Endometrial microvascular endothelial cells (primary cell): ENCODE measurements around the gene GRHPR. TPM values are rescaled to one million over a fixed set of nuclear protein-coding genes. Genes with fewer than 3 reads are reported as not detected.
"Not testable (repeated sequence)": the region's sequence is repeated elsewhere in the genome, so short reads cannot be mapped to it uniquely, and the experiment has no call there.

Source experiments
- in situ Hi-C: cut with HindIII; loops from 2 replicates; pipeline ENCODE4 v1.10.0; 2017; ENCODE audit warnings: low sequenced_read_pairs, low pct_unique_long_range_greater_than_20kb; ENCODE audit errors: inconsistent ontology term
- total RNA-seq: library from RNA; depleted of rRNA; stranded (reverse); fragments of >200 nt; gene quantifications from one replicate; pipeline ENCODE4 v1.2.3, GENCODE V29; 2015; ENCODE audit errors: inconsistent ontology term

The GRHPR gene
- total RNA-seq, 1 donor from 2014 or later = 208 TPM

DNA sequence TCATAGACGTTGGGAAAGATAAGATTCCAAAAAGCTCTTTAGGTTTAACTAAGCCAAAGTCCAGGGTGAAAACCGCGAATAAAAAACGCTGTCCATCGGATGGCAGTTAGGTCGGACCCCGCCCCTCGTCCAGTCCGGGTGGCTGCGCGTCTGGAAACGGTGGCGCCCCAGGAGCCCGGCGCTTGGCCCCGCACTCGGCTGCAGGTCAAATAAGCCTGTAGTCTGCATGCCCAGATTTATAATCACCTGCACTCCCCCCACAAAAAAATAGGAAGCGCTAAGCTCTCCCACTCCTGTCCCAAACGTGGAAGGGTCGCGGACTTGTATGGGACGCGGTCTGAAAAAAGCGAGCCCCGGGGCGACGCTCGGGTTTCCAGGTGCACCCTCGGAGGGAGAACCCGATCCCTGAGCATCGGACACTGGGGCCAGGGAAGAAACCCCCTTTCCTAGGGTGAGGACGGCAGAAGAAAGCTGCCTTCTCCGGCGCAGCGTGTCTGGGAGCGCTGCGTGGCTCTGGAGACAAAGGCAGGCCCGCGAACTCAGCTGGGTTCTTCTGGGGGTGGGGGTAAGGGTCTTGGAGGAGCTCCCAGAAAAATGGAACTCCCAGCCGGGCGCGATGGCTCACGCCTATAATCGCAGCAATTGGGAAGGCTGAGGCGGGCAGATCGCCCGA, 43.7 kb downstream of the GRHPR start:
- in situ Hi-C loops = no loop called here

- in situ Hi-C loops = not testable (repeated sequence)
These were observed 45.0 kb downstream of the GRHPR start for GRCh38 chr9:37467530-37467929.

- in situ Hi-C loops = no loop called here
These were observed 46.1 kb downstream of the GRHPR start for GRCh38 chr9:37468620-37469019.

DNA sequence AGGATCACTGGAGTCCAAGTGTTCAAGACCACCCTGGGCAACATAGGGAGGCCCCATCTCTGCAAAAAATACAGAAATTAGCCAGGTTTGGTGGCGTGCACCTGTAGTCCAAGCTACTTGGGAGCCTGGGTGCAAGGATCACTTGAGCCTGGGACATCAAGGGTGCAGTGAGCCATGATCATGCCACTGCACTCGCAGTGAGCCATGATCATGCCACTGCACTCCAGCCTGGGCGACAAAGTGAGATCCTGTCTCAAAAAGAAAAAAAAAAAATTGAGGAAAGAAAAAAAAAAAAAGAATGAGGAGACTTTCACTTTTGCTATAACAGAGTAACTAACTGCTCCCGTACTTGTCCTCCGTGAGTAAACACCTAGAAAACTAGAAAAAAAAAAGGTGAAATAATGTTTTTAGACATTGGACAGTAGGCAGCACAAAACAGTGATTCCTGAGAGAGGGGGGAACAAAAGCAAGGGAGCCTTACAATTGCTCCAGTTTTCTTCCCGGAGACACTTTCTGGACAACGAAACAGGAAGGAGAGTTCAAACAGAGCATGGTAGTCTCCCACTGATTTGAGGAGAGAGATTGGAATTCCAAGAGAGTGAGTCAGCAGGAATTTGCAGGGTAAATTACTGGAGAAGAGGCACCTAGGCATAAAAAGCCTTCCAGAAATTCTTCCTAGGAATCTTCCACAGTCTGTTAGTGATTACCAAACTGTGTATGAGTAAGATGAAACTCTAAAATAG, 49.6 kb downstream of the GRHPR start:
- in situ Hi-C loops = no loop called here

DNA sequence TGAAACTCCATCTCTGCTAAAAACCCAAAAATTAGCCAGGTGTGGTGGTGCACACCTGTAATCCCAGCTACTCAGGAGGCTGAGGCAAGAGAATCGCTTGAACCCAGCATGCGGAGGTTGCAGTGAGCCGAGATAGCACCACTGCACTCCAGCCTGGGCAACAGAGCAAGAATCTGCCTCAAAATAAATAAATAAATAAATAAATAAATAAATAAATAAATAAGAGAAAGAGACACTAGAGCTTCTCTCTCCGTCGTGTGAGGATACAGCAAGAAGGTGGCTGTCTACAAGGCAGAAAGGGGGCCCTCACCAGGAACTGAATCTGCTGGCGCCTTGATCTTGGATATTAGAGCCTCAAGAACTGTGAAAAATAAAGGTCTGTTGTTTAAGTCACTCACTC, 51.5 kb downstream of the GRHPR start:
- in situ Hi-C loops = not testable (repeated sequence)

DNA sequence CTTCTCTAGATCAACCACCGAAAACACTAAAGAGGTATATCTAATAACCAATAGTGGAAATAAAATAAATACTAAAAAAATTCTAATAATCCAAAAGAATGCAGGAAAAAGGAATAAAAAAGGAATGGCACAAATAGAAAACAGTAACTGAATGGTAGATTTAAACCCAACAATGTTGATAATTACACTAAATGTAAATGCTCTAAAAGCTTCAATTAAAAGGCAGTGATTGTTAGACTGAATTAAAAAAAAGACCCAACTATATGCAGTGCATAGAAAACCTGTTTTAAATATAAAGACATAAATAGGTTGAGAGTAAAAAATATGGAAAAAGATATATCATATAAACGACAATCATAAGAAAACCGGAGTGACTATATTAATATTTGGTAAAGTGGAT, 51.9 kb downstream of the GRHPR start:
- in situ Hi-C loops = no loop called here

GRCh38 chr9:37476930-37477329, 54.4 kb downstream of the GRHPR start:
- in situ Hi-C loops = no loop called here

DNA sequence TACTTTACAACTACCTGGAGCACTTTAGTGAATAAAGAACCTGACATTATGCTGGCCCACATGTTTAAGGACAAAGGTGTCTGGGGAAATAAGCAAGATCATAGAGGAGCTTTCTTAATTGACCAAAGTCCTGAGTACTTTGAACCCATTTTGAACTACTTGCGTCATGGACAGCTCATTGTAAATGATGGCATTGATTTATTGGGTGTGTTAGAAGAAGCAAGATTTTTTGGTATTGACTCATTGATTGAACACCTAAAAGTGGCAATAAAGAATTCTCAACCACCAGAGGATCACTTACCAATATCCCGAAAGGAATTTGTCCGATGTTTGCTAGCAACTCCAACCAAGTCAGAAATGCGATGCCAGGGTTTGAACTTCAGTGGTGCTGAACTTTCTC, 54.9 kb downstream of the GRHPR start:
- in situ Hi-C loops = not testable (repeated sequence)

DNA sequence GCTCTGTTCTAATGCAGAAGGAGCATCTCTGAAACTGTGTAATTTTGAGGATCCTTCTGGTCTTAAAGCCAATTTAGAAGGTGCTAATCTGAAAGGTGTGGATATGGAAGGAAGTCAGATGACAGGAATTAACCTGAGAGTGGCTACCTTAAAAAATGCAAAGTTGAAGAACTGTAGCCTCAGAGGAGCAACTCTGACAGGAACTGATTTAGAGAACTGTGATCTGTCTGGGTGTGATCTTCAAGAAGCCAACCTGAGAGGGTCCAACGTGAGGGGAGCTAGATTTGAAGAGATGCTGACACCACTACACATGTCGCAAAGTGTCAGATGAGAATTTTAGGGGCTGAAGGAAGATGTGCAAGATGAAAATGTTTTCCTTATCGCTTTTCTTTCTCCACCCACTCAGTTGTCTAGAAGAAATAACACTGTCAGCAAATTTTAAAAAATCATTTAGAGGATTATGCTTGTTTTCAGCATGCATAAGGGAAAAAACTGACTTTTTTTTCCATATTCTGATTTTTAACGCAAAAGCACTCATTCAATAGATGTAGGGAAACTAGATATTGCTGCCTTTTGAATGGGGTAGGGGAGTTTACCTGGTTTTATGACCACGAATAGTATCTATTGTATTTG, 55.6 kb downstream of the GRHPR start:
- in situ Hi-C loops = not testable (repeated sequence)

DNA sequence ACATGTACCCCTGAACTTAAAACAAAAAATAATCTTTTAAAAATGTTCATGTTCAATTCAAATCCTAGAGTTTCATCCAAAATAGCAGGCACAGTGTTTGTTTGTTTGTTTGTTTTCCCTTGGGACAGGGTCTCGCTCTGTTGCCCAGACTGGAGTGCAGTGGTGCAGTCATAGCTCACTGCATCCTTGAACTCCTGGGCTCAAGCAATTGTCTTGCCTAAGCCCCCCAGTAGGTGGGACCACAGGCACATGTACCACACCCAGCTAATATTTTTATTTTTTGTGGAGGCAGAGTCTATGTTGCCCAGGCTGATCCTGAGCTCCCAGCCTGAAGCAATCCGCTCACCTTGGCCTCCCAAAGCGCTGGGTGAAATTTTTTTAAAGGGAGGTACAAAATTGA, 58.3 kb downstream of the GRHPR start:
- in situ Hi-C loops = no loop called here

DNA sequence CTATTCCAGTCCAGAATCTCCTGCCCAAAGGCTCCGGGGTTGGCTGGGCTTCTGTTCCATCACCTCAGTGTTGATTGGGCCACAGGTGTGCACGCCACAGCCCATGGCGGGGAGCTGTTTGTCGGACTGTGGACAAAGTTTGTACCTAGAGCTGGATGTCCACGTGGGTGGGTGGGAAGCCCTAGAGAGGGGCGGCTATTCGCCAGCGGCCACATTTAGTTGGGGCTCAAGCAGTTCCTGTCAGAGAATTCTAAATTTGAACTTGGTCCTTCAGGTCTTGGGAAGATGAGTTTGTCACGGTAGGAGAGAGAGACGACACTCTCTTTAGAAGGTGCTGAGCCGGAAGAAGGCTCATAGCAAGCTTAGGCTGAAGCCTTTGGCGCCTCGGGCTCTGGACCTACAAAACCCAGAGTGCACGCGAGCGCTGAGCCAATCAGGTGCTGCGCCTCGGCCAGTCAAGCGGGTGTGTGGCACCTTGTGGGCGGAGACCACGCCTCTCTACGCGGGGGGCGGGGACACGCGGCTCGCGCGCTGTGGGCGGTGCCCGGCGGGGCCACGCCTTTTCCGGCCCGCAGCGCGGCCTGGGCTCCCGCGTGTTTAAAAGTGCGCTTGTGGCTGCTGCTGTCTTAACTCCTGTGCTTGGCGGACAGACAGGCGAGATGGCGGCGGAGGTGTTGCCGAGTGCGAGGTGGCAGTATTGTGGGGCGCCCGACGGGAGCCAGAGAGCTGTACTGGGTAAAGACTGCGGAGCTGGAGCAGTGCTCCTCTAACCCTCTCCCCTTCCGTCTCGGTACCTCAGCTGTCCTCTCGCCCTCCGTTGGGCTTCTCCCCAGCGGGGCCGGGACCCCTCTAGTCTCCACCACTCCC, 63.1 kb downstream of the GRHPR start, which contains the start of gene POLR1E:
Gene POLR1E (plus strand): TSS at position 560 of the 867 bp plus-strand sequence. CDS start 100 bp downstream, at position 660.
- in situ Hi-C loops = no loop called here

DNA sequence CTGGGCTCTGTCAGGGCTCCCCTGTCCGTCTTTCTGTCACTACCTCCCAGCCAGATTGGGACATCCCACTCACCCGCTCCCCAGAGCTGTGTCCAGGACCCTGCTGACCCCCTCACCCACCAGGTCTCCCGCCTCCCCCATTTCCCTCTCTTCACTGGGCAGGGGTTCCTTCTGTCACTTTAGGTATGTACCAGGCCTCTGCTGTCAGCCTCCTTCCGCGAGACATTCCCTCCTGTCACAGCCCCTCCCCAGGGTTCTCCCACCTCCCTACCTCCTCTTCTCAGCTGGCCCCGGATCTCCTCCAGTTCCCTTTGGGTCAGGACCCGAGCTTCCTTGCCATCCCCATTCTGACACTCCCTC, 63.7 kb downstream of the GRHPR start:
- in situ Hi-C loops = no loop called here

Other genes starting within 250 kb of the GRHPR start
- gene ZBTB5, start 42.8 kb downstream of the GRHPR start, total RNA-seq = 7.1 TPM
- 21.9 TPM for gene POLR1E, start 63.3 kb downstream of the GRHPR start, total RNA-seq
- gene FBXO10, start 153.7 kb downstream of the GRHPR start, total RNA-seq = 7.5 TPM
- gene TOMM5, start 169.9 kb downstream of the GRHPR start, total RNA-seq = 150 TPM
- not detected for gene FRMPD1, start 228.3 kb downstream of the GRHPR start, total RNA-seq